GM23248 (cell line): ENCODE results near the gene CUL1. TPM values are rescaled to one million over a fixed set of nuclear protein-coding genes. Genes with fewer than 3 reads are reported as not detected.

ENCODE experiments used
- DNase-seq: peaks from one replicate; pipeline ENCODE4 v3.0.0-alpha.2; 2015
- H2AFZ ChIP-seq: fragments of 200-600 bp; sonication (generic); 2 replicates; pipeline ENCODE4 v1.6.1; 2016; ENCODE audit warnings: antibody characterized with exemption
- H3F3A ChIP-seq: fragments of 200-600 bp; sonication (generic); 2 replicates; pipeline ENCODE4 v1.6.1; 2016; ENCODE audit warnings: mild to moderate bottlenecking, antibody characterized with exemption, mixed run types; ENCODE audit not compliant: insufficient read depth
- H3K27ac ChIP-seq: fragments of 200-600 bp; sonication (generic); 2 replicates; pipeline ENCODE4 v1.5.1; 2016; ENCODE audit warnings: mild to moderate bottlenecking
- H3K27me3 ChIP-seq: fragments of 200-600 bp; sonication (generic); replicated peaks from 2 replicates; pipeline ENCODE4 v1.6.1; 2016; ENCODE audit warnings: mild to moderate bottlenecking; ENCODE audit not compliant: insufficient read depth
- H3K36me3 ChIP-seq: fragments of 200-600 bp; sonication (generic); 2 replicates; pipeline ENCODE4 v1.6.1; 2016; ENCODE audit warnings: low read depth, mild to moderate bottlenecking
- H3K4me1 ChIP-seq: fragments of 200-600 bp; sonication (generic); 2 replicates; pipeline ENCODE4 v1.6.1; 2016; ENCODE audit warnings: mild to moderate bottlenecking; ENCODE audit not compliant: insufficient read depth
- H3K4me2 ChIP-seq: fragments of 200-600 bp; sonication (generic); one replicate; pipeline ENCODE4 v1.6.1; 2016; ENCODE audit warnings: mild to moderate bottlenecking; ENCODE audit not compliant: unreplicated experiment
- H3K4me3 ChIP-seq: fragments of 200-600 bp; sonication (generic); 2 replicates; pipeline ENCODE4 v1.5.1; 2016; ENCODE audit warnings: mild to moderate bottlenecking
- H3K79me2 ChIP-seq: fragments of 200-600 bp; sonication (generic); 2 replicates; pipeline ENCODE4 v1.6.1; 2016; ENCODE audit warnings: mild to moderate bottlenecking; ENCODE audit not compliant: insufficient read depth
- H3K9ac ChIP-seq: fragments of 200-600 bp; sonication (generic); 2 replicates; pipeline ENCODE4 v1.6.1; 2016; ENCODE audit warnings: mild to moderate bottlenecking
- H3K9me2 ChIP-seq: fragments of 200-600 bp; sonication (generic); 2 replicates; pipeline ENCODE4 v1.6.1; 2016; ENCODE audit warnings: mixed run types, mild to moderate bottlenecking, moderate library complexity; ENCODE audit not compliant: insufficient read depth
- H3K9me3 ChIP-seq: fragments of 200-600 bp; sonication (generic); one replicate; pipeline ENCODE4 v1.6.1; 2017; ENCODE audit warnings: low read depth
- H4K20me1 ChIP-seq: fragments of 200-600 bp; sonication (generic); 2 replicates; pipeline ENCODE4 v1.6.0; 2016; ENCODE audit not compliant: insufficient read depth
- EZH2 ChIP-seq: fragments of 200-600 bp; sonication (generic); IDR thresholded peaks from 2 replicates; pipeline ENCODE4 v1.6.1; 2018; ENCODE audit warnings: antibody characterized with exemption, mild to moderate bottlenecking; ENCODE audit not compliant: insufficient read depth, poor library complexity, severe bottlenecking
- EZH2phosphoT487 ChIP-seq: fragments of 200-600 bp; sonication (generic); IDR thresholded peaks from 2 replicates; pipeline ENCODE4 v1.6.1; 2018; ENCODE audit warnings: antibody characterized with exemption, moderate library complexity, mild to moderate bottlenecking, low read depth; ENCODE audit not compliant: insufficient read depth
- WGBS, 2 experiments: methylation state at CpG; one replicate each; pipeline ENCODE4 v1.1.6; 2015 to 2017; ENCODE audit warnings: low lambda C conversion rate in 2 of 2, low coverage in 1 of 2; ENCODE audit errors: missing lambda C conversion rate in 2 of 2; 5-methylcytosine and 5-hydroxymethylcytosine counted together
- in situ Hi-C: fragments of 300-500 bp; cut with MboI; formaldehyde crosslinking; loops from 2 replicates; pipeline ENCODE4 v1.15.0; 2020
- polyA plus RNA-seq: library from polyadenylated mRNA; unstranded; fragments of >200 nt; fragmentation: Nextera tagmentation; extraction: Ambion mirVana; gene quantifications from 2 replicates; pipeline ENCODE4 v1.2.1, GENCODE V29; 2016
- small RNA-seq: library from RNA; depleted of rRNA; stranded (forward); fragments of <200 nt; gene quantifications from one replicate; pipeline ENCODE3, GENCODE V24; 2014; ENCODE audit warnings: low read depth, low replicate concordance
- total RNA-seq: library from RNA; depleted of rRNA; stranded (reverse); fragments of >200 nt; shearing (Covaris generic); gene quantifications from 2 replicates; pipeline ENCODE4 v1.2.3, GENCODE V29; 2014; rRNA removed

Gene CUL1
- total and polyA plus RNA-seq, 2 experiments from 2014 or later: 49.1 to 52.6 TPM

DNA sequence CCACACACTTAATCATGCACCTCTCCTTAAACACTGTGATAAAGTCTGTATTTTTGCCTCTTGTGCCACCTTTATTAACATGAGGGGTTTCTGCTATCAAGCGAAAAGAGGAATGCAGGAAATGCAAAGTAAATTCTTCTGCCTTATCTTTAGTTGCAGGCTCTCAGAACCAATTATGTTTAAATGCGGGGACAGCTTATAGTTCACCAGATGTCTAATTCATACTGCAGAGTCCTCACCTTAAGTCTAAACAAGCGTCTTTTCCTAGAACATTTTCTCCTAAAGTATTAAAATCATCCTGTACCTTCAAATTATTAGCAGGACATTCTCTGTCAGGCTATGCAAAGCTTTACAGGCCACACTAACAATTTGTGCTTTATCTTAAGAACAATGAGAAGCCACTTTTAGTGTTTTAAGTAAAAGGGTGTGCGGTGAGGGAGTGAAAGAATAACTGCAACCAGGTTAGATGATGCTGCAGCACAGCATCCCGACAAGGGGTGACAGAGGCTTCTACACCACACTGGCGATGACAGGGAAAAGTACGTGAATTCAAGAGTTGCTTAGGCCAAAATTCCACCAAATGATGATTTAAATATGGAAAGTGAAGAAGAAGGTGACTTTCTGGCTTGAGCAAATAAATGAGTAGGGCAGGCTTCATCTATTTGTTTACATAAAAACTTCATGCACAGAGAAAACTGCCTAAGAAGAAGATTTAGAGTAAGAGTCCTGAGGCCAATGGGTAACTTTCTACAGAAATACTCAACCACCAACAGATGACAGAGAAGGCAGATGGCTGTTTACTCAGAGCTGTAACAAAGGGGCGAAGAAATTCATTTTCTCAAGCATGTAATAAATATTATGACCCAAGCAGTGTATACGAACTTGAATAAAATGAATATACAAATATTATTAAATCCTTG, 149.4 kb downstream of the CUL1 start:
- 89 to 93% methylated on average over 9 of the region's 9 CpGs for WGBS, 2 experiments
- Histone ChIP-seq H3K9me3 (no peaks in the 10 kb centered on the region), H3K27ac (no peak overlapping the region), H3K79me2 (peaks cover 76% of the 10 kb centered on the region), H3K9ac (no peak overlapping the region), H3K4me3 (no peak overlapping the region), H3K4me1 (peaks cover 15% of the 10 kb centered on the region), H3F3A (no peaks in the 10 kb centered on the region), H3K4me2 (no peak overlapping the region), H3K9me2 (no peaks in the 10 kb centered on the region), H2AFZ (no peak overlapping the region), H4K20me1 (no peaks in the 10 kb centered on the region), H3K36me3 (no peaks in the 10 kb centered on the region), H3K27me3 (no peaks in the 10 kb centered on the region)
- no peak for TF ChIP-seq EZH2phosphoT487
- no peak for TF ChIP-seq EZH2
- no peak for DNase-seq
- in situ Hi-C loops: no loop called here

GRCh38 chr7:148849393-148850098, 150.8 kb downstream of the CUL1 start:
- Histone ChIP-seq H3F3A (no peaks in the 10 kb centered on the region), H3K79me2 (peaks cover 91% of the 10 kb centered on the region), H3K4me3 (no peak overlapping the region), H3K9me3 (no peaks in the 10 kb centered on the region), H3K27ac (no peak overlapping the region), H4K20me1 (no peaks in the 10 kb centered on the region), H2AFZ (peak overlapping the region; percentile 82), H3K4me2 (peak overlapping the region; percentile 46), H3K9me2 (no peaks in the 10 kb centered on the region), H3K9ac (peak overlapping the region; percentile 39), H3K27me3 (no peaks in the 10 kb centered on the region), H3K36me3 (no peaks in the 10 kb centered on the region), H3K4me1 (peaks cover 15% of the 10 kb centered on the region)
- in situ Hi-C loops: no loop called here
- TF ChIP-seq EZH2 (no peak), EZH2phosphoT487 (no peak)
- DNase-seq: peak; percentile 24
- WGBS, 2 experiments: 67 to 70% methylated on average over 7 of the region's 7 CpGs

DNA sequence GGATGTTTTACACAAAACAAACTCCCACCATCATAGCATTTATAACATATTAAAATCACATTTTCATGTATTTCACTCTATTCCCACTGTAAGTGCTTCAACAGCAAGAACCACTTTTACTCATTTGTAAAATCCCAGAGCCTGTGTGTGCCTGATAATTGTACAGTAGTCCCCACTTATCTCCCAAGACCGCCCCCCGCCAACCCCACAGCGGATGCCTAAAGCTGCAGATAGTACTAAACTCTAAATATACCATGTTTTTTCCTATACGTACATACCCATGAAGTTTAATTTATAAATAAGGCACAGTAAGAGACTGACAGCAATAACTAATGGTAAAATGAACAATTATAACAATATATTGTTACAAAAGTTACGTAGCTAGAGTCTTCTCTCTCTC, 151.9 kb downstream of the CUL1 start:
- Histone ChIP-seq H3K4me2 (no peak overlapping the region), H3K9ac (no peak overlapping the region), H3K36me3 (no peaks in the 10 kb centered on the region), H3K9me3 (no peaks in the 10 kb centered on the region), H3K79me2 (peaks cover 100% of the 10 kb centered on the region), H3K27me3 (no peaks in the 10 kb centered on the region), H3K9me2 (no peaks in the 10 kb centered on the region), H3F3A (no peaks in the 10 kb centered on the region), H4K20me1 (no peaks in the 10 kb centered on the region), H3K27ac (no peak overlapping the region), H3K4me3 (no peak overlapping the region), H2AFZ (no peak overlapping the region), H3K4me1 (peaks cover 14% of the 10 kb centered on the region)
- WGBS, 2 experiments: 97 to 100% methylated on average over 5 of the region's 5 CpGs
- in situ Hi-C loops: no loop called here
- TF ChIP-seq EZH2phosphoT487 (no peak), EZH2 (no peak)
- DNase-seq: no peak

Small RNA genes within 50 kb of the gene (small RNA-seq; reads per million reads assigned to genes)
- not detected for gene RNU7-20P

Other genes with a start within 250 kb of the CUL1 start
- gene C7orf33, start 108.1 kb upstream of the CUL1 start, total RNA-seq: not detected in 2 replicates
- not detected in 2 replicates for gene C7orf33, start 108.1 kb upstream of the CUL1 start, polyA plus RNA-seq
- gene EZH2, start 185.4 kb downstream of the CUL1 start, total RNA-seq: 6.1 and 7.6 TPM in 2 replicates
- 8.6 and 9.6 TPM in 2 replicates for gene EZH2, start 185.4 kb downstream of the CUL1 start, polyA plus RNA-seq